ENCODE data around the gene FADS1.

The FADS1 gene

GRCh38 chr11:61816736-61817455, at the start of gene FADS1:
Gene FADS1 (minus strand): TSS chr11:61817003. CDS start chr11:61816929, 74 bp downstream.
- peak; percentile 87 to 90 for DNase-seq

GRCh38 chr11:61866231-61866957, 49.6 kb upstream of the FADS1 start:
- no peak for DNase-seq

- no peak for DNase-seq
These were observed 48.3 kb upstream of the FADS1 start for GRCh38 chr11:61864814-61865775.

- DNase-seq: no peak
These were observed 46.8 kb upstream of the FADS1 start for GRCh38 chr11:61863548-61864081.

- DNase-seq: no peak
These were observed 46.1 kb upstream of the FADS1 start for GRCh38 chr11:61862714-61863547.

GRCh38 chr11:61861634-61862033, 44.8 kb upstream of the FADS1 start:
- DNase-seq: no peak

GRCh38 chr11:61860054-61860903, 43.5 kb upstream of the FADS1 start:
- DNase-seq: no peak

- no peak for DNase-seq
These were observed 39.3 kb upstream of the FADS1 start for GRCh38 chr11:61855939-61856680.

GRCh38 chr11:61854966-61855714, 38.3 kb upstream of the FADS1 start:
- DNase-seq: no peak

- no peak for DNase-seq
These were observed 37.5 kb upstream of the FADS1 start for GRCh38 chr11:61854206-61854895.

GRCh38 chr11:61853698-61854169, 36.9 kb upstream of the FADS1 start:
- DNase-seq: no peak

- no peak for DNase-seq
These were observed 35.1 kb upstream of the FADS1 start for GRCh38 chr11:61851900-61852295.

- no peak for DNase-seq
These were observed 34.5 kb upstream of the FADS1 start for GRCh38 chr11:61851113-61851899.

- no peak for DNase-seq
These were observed 33.9 kb upstream of the FADS1 start for GRCh38 chr11:61850687-61851086.

GRCh38 chr11:61848631-61849030, 31.8 kb upstream of the FADS1 start:
- no peak for DNase-seq

GRCh38 chr11:61847914-61848581, 31.2 kb upstream of the FADS1 start:
- DNase-seq: no peak

GRCh38 chr11:61846362-61847020, 29.7 kb upstream of the FADS1 start:
- no peak for DNase-seq

Data from activated T-cell treated with anti-CD3 and anti-CD28 coated beads, Interleukin-2, amount 50 U/mL, for 48 hours (primary cell).